Stomach smooth muscle (tissue), 2 donors: ENCODE data around the gene FARP1.

Experiments used
- H3K27ac ChIP-seq: one replicate; pipeline ENCODE4 v1.7.0; 2013; ENCODE audit warnings: mild to moderate bottlenecking, low read length, inconsistent platforms
- H3K27me3 ChIP-seq, 2 donors: one replicate each; pipeline ENCODE4 v1.7.0; 2013; ENCODE audit warnings: low read length in 2 of 2; ENCODE audit not compliant: insufficient read depth in 2 of 2, control insufficient read depth in 1 of 2
- H3K36me3 ChIP-seq, 2 donors: one replicate each; pipeline ENCODE4 v1.7.0; 2013; ENCODE audit warnings: low read length in 2 of 2; ENCODE audit not compliant: control insufficient read depth in 2 of 2, insufficient read depth in 2 of 2
- H3K4me1 ChIP-seq: one replicate; pipeline ENCODE4 v1.7.0; 2013; ENCODE audit warnings: low read length; ENCODE audit not compliant: control insufficient read depth, insufficient read depth
- H3K4me3 ChIP-seq, 2 donors: one replicate each; pipeline ENCODE4 v1.7.0; 2013; ENCODE audit warnings: low read length in 2 of 2
- H3K9ac ChIP-seq, 2 donors: one replicate each; pipeline ENCODE4 v1.7.0; 2013; ENCODE audit warnings: low read length in 2 of 2, mild to moderate bottlenecking in 1 of 2
- H3K9me3 ChIP-seq, 2 donors: one replicate each; pipeline ENCODE4 v1.7.0; 2013; ENCODE audit warnings: low read length in 2 of 2; ENCODE audit not compliant: control insufficient read depth in 2 of 2
- donor health status: healthy.
- donor health status: Pancreatic carcinoma.

FARP1 gene

GRCh38 chr13:98351636-98352035 lies 208.7 kb downstream of the FARP1 start:
- H3K4me1 ChIP-seq, result peaks cover 7% of the 10 kb centered on the region
- H3K27ac ChIP-seq, result no peak overlapping the region
- H3K36me3 ChIP-seq, result no peaks in the 10 kb centered on the region
- no peak overlapping the region for H3K4me3 ChIP-seq
- H3K27me3 ChIP-seq, result no peaks in the 10 kb centered on the region
- no peak overlapping the region for H3K9ac ChIP-seq
- H3K9me3 ChIP-seq, result no peaks in the 10 kb centered on the region

DNA sequence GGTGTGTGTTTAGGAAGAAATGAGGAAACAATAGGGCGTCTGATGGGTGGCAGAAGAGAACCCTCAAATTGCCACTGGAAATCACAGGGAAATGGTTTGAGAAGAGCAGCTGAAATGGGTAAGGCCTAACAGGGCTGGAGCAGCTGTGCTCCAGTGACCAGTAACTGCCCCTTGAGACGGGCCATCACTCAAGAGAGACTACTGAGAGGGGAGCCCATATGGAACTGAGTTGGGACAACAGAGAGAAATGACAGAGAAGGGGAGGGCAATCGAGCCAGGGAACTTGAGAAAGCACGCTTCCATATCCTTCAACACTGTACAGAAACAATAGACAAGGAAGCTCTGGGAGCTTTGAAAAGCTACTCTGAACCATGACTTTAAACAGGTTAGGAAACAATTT lies 209.3 kb downstream of the FARP1 start:
- no peak overlapping the region for H3K27ac ChIP-seq
- H3K4me3 ChIP-seq, result no peak overlapping the region
- H3K4me1 ChIP-seq, result peaks cover 7% of the 10 kb centered on the region
- no peaks in the 10 kb centered on the region for H3K9me3 ChIP-seq
- H3K27me3 ChIP-seq, result no peaks in the 10 kb centered on the region
- H3K9ac ChIP-seq, result no peak overlapping the region
- H3K36me3 ChIP-seq, result no peaks in the 10 kb centered on the region

DNA sequence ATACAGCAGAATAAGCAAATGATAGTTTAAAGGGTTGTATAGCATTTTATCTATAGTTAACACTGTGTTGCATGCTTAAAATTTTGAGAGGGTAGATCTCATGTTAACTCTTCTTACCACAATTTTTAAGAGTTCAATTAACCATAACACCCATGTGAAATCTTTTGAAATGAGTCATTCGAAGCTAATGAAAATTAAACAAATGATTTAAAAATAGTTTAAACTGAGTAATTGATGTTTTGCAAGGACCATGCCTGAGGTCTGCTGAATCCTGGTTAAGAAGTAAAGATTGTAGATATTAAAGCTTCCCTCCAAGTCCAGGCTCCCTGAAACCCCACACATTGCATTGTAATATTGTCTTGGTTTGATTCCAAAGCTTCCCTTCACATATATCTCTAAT lies 210.9 kb downstream of the FARP1 start:
- Histone ChIP-seq H3K36me3 (no peaks in the 10 kb centered on the region), H3K27ac (no peak overlapping the region), H3K4me3 (no peak overlapping the region), H3K9me3 (no peaks in the 10 kb centered on the region), H3K27me3 (no peaks in the 10 kb centered on the region), H3K4me1 (no peaks in the 10 kb centered on the region), H3K9ac (no peak overlapping the region)

DNA sequence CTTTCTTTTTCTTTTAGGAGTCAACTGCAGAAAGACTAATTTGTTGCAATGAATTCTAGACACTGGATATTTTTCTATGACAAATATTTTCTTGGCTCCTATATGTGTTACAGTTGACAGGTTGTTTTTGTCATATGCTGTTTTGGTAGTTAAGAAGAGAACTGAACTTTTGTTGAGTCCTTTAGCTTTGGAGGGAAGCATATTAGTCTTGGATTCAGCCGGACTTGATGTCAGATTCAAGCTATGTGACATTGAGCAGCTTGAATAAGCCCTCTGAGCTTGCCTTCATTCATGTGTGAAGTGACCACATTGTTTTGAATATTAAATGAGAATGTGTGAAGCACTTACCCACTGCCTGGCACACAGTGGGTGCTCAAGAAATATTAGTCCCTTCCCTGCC lies 216.0 kb downstream of the FARP1 start:
- Histone ChIP-seq H3K36me3 (no peaks in the 10 kb centered on the region), H3K4me3 (no peak overlapping the region), H3K9me3 (no peaks in the 10 kb centered on the region), H3K4me1 (no peaks in the 10 kb centered on the region), H3K27me3 (no peaks in the 10 kb centered on the region), H3K9ac (no peak overlapping the region), H3K27ac (no peak overlapping the region)

- Histone ChIP-seq H3K27me3 (no peaks in the 10 kb centered on the region), H3K36me3 (no peaks in the 10 kb centered on the region), H3K9ac (no peak overlapping the region), H3K4me3 (no peak overlapping the region), H3K27ac (no peak overlapping the region), H3K4me1 (no peaks in the 10 kb centered on the region), H3K9me3 (no peaks in the 10 kb centered on the region)
These were observed 217.7 kb downstream of the FARP1 start for GRCh38 chr13:98360545-98360944.

GRCh38 chr13:98363326-98363725 lies 220.4 kb downstream of the FARP1 start:
- Histone ChIP-seq H3K9ac (no peak overlapping the region), H3K36me3 (no peaks in the 10 kb centered on the region), H3K9me3 (no peaks in the 10 kb centered on the region), H3K4me1 (no peaks in the 10 kb centered on the region), H3K27me3 (no peaks in the 10 kb centered on the region), H3K27ac (no peak overlapping the region), H3K4me3 (no peak overlapping the region)

GRCh38 chr13:98364179-98364578 lies 221.3 kb downstream of the FARP1 start:
- Histone ChIP-seq H3K4me1 (no peaks in the 10 kb centered on the region), H3K36me3 (peaks cover 0 to 2% of the 10 kb centered on the region in 2 donors), H3K27ac (no peak overlapping the region), H3K9me3 (no peaks in the 10 kb centered on the region), H3K9ac (no peak overlapping the region), H3K27me3 (no peaks in the 10 kb centered on the region), H3K4me3 (no peak overlapping the region)

- Histone ChIP-seq H3K27me3 (no peaks in the 10 kb centered on the region), H3K4me1 (no peaks in the 10 kb centered on the region), H3K27ac (no peak overlapping the region), H3K9ac (no peak overlapping the region), H3K9me3 (no peaks in the 10 kb centered on the region), H3K4me3 (no peak overlapping the region), H3K36me3 (peaks cover 0 to 2% of the 10 kb centered on the region in 2 donors)
These were observed 221.8 kb downstream of the FARP1 start for GRCh38 chr13:98364647-98365046.

DNA sequence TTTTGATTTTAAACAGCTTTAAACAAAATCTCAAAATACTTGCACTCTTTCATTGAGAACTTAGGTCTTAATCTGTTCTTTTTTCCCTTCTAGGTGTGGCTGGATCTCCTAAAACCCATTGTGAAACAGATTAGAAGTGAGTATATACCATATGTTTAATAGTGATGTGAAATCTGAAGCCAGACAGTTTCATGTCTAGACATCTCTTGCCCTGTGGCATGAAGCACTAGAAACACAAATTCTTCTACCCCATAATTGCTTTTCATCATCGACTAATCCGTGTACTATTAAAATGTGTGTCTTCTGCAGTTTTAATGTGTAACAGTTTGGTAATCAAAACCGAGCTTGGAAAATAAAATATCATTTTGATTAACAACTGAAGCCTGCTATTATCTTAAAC lies 222.4 kb downstream of the FARP1 start:
- Histone ChIP-seq H3K4me3 (no peak overlapping the region), H3K4me1 (peaks cover 3% of the 10 kb centered on the region), H3K9ac (no peak overlapping the region), H3K9me3 (no peaks in the 10 kb centered on the region), H3K27ac (no peak overlapping the region), H3K27me3 (no peaks in the 10 kb centered on the region), H3K36me3 (peaks cover 0 to 2% of the 10 kb centered on the region in 2 donors)

DNA sequence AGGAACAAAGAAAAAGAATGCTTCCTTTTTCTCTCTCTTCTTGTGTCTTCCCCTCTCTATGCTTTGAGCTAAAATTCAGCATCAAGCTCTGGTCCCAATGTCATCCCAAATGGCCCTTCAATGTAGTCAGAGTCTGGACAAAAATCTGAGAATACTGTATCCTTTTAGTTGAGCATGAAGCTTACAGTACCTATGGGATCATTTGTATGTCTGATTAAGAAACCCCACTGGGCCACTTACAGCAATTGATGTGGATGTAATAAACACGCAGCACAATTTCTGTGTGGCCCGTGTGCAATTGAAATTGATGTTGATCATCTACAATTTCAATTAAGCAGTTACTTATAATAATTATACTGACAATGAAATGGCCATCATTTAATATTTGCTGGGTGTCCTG lies 223.1 kb downstream of the FARP1 start:
- Histone ChIP-seq H3K4me3 (no peak overlapping the region), H3K4me1 (peaks cover 10% of the 10 kb centered on the region)

GRCh38 chr13:98366443-98366842 lies 223.5 kb downstream of the FARP1 start:
- Histone ChIP-seq H3K4me3 (no peak overlapping the region), H3K9ac (no peak overlapping the region), H3K9me3 (no peaks in the 10 kb centered on the region), H3K4me1 (peaks cover 13% of the 10 kb centered on the region), H3K36me3 (peaks cover 0 to 2% of the 10 kb centered on the region in 2 donors), H3K27me3 (no peaks in the 10 kb centered on the region), H3K27ac (no peak overlapping the region)

More for the DNA sequence above, 223.1 kb downstream of the FARP1 start:
- Histone ChIP-seq H3K9me3 (no peaks in the 10 kb centered on the region), H3K36me3 (peaks cover 0 to 2% of the 10 kb centered on the region in 2 donors), H3K27ac (no peak overlapping the region), H3K9ac (no peak overlapping the region), H3K27me3 (no peaks in the 10 kb centered on the region)
